ENCODE data around the gene IL26.

- TF ChIP-seq, protein P1, sequence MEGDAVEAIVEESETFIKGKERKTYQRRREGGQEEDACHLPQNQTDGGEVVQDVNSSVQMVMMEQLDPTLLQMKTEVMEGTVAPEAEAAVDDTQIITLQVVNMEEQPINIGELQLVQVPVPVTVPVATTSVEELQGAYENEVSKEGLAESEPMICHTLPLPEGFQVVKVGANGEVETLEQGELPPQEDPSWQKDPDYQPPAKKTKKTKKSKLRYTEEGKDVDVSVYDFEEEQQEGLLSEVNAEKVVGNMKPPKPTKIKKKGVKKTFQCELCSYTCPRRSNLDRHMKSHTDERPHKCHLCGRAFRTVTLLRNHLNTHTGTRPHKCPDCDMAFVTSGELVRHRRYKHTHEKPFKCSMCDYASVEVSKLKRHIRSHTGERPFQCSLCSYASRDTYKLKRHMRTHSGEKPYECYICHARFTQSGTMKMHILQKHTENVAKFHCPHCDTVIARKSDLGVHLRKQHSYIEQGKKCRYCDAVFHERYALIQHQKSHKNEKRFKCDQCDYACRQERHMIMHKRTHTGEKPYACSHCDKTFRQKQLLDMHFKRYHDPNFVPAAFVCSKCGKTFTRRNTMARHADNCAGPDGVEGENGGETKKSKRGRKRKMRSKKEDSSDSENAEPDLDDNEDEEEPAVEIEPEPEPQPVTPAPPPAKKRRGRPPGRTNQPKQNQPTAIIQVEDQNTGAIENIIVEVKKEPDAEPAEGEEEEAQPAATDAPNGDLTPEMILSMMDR (IDR thresholded peaks at IDR 0.05; ENCODE audit: insufficient read depth, low read length), result no peak
- TF ChIP-seq POLR2AphosphoS5 (IDR thresholded peaks at IDR 0.05; ENCODE audit: low read depth), result no peak
- TF ChIP-seq GABPA (IDR thresholded peaks at IDR 0.05; ENCODE audit: low read depth), result no peak
Measured at GRCh38 chr12:68261896-68262295, 36.3 kb upstream of the IL26 start.

All from HL-60 (cell line).